ENCODE results near the gene SSTR5.
"Not testable (repeated sequence)": the region's sequence is repeated elsewhere in the genome, so short reads cannot be mapped to it uniquely, and the experiment has no call there.

The SSTR5 gene

DNA sequence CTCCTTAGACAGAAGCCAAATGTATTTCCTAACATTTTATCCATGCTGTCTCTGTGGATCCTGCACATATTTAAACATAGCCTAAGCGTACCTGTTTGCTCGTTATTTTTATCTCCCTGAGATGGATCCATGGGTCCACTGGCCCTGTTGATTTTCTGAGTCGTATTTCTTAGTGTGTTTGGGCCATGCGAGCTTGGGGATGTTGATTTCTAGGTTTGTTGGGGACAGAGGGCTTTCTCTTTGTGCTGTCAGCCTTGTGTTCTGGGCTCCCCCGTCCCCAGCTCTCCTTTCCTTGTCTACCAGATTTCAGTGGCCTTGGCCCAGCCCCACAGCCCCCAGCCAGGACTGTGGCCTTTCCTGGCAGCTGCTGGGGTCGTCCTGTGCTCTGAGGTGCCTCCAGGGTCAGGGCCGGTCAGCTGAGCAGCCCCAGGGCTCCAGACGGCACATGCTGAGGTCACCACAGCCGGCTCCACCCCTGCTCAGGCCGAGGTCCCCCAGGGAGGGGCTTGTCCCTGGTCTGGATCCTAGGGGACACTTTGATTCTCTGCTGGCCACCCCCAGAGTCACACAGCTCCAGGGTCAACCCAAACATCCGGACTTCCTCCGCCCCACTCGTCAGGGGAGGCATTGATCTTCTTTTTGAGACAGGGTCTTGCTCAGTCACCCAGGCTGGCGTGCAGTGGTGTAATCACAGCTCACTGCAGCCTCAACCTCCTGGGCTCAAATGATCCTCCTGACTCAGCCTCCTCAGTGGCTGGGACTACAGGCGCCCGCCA lies 4.4 kb downstream of the SSTR5 start:
- DNase-seq = no peak

- no peak for DNase-seq
These were observed 5.5 kb downstream of the SSTR5 start for GRCh38 chr16:1077877-1078578.

DNA sequence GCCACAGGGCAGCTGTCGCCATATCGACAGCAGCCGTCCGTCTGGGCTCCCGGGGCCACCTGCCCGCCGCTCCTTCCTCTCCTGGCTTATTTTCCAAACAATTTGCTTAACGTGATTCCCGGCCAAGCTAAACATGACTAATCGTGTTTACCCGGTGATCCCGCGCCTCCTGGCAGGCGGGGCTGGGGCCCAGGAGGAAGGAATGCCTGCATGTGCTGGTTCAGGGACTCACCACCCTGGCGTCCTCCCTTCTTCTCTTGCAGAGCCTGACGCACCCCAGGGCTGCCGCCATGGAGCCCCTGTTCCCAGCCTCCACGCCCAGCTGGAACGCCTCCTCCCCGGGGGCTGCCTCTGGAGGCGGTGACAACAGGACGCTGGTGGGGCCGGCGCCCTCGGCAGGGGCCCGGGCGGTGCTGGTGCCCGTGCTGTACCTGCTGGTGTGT lies 6.1 kb downstream of the SSTR5 start:
- DNase-seq = peak; percentile 36

DNA sequence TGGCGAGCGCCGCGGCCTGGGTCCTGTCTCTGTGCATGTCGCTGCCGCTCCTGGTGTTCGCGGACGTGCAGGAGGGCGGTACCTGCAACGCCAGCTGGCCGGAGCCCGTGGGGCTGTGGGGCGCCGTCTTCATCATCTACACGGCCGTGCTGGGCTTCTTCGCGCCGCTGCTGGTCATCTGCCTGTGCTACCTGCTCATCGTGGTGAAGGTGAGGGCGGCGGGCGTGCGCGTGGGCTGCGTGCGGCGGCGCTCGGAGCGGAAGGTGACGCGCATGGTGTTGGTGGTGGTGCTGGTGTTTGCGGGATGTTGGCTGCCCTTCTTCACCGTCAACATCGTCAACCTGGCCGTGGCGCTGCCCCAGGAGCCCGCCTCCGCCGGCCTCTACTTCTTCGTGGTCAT lies 6.8 kb downstream of the SSTR5 start:
- no peak for DNase-seq

DNA sequence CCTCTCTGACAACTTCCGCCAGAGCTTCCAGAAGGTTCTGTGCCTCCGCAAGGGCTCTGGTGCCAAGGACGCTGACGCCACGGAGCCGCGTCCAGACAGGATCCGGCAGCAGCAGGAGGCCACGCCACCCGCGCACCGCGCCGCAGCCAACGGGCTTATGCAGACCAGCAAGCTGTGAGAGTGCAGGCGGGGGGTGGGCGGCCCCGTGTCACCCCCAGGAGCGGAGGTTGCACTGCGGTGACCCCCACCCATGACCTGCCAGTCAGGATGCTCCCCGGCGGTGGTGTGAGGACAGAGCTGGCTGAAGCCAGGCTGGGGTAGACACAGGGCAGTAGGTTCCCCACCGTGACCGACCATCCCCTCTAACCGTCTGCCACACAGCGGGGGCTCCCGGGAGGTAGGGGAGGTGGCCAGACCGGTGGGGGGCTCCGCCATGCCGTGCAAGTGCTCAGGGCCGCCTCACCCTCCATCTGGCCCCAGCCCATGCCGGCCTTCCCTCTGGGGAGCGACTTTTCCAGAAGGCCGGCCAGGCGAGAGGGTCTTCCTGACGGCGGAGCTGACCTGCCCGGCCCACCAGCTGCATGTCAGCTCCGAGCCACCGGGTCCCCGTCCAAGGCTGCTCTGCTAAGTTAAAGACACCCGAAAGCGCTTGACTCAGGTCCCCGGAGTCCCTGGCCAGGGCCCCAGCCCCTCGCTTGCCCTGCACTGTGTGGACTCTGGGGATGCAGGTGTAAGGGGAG lies 7.4 kb downstream of the SSTR5 start:
- no peak for DNase-seq

DNA sequence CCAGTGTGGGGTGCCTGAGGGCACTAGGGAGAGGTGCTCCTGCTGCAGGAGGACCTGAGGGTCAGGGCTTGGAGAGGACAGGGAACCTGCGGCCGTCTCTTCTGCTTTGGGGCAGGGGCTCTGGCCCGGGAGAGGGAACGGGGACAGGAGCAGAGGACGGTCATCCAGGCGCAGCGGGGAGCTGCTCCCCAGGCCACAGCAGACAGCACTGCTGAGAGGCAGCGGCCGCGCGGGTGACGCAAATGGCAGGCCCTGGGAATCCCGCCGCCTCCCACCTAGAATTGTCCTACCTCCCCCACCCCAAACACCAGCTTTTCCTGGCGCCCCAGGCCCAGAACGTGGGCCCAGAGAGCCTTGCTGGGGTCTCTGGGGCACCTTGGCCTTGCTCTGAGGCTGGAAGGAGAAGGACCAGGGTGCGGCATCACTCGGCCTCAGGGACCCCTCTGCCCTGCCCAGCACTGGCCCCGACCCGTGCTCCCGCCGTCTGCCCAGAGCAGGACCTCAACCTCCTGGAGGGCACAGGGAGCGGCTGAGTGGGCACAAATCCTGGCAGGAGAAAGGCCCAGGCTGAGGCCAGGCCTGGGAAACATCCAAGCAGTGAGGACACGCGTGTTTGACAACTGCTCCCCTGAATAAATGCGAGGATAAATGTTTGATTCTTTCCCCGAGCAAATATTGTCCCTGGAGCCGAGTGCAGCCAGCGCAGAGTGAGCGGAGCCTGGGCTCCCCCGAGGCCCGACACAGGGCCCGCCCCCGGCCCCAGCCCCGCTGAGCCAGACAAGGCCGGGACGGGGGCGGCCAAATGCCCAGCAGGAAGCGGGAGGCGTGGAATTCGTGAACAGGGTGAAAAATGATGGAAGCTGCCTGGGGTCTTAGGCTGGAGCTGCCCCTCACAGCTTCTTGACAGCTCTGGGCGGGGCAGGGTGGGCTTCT lies 8.5 kb downstream of the SSTR5 start:
- DNase-seq = no peak

DNA sequence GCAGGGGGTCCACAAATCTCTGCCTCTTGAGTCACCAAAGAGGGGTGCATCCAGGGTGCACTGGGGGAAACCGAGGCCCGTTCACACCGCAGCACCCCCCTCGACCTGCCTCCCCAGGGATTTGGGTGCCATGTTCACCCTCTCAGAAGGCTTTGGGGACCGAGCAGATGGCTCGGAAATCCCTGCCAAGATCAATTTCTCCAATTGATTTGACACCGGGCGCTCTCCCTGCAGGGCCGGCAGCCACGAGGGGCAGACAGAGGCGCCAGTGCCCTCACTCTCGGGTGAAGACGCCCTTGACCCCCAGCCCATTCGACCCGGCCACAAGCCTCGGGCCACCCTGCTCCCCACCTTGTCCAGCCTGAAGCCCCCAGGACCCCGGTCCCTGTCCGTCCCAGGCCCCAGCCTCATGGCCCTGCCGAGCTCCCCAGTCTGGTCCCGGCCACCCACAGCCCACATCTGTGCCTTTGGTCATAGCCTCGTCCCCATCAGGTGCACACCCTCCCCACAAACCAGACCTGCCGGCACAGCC lies 9.3 kb downstream of the SSTR5 start:
- no peak for DNase-seq

- DNase-seq = no peak
These were observed 9.9 kb downstream of the SSTR5 start for GRCh38 chr16:1082266-1082951.

- DNase-seq = no peak
These were observed 10.6 kb downstream of the SSTR5 start for GRCh38 chr16:1082952-1083675.

- no peak for DNase-seq
These were observed 12.4 kb downstream of the SSTR5 start for GRCh38 chr16:1084971-1085370.

- DNase-seq = not testable (repeated sequence)
These were observed 13.9 kb downstream of the SSTR5 start for GRCh38 chr16:1086443-1086842.

- DNase-seq = no peak
These were observed 16.0 kb downstream of the SSTR5 start for GRCh38 chr16:1088295-1089170.

DNA sequence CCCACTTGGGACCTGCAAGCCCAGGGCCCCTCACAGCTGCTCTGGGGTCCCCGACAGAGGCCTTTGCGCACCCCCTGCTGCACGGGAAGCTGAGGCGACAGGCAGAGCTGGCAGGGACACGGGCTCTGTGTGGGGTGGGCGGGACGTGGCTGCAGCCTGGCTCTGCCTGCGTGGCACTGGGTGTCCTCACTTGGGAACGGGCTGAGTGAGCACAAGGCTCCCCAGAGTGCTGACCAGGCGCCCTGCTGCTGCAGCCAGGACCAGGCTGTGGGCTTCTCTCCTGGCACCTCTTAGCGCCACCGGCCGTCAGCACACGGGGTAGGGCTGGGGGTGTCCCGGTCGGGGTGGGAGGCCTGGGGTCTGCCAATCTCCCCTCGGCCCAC lies 16.9 kb downstream of the SSTR5 start:
- no peak for DNase-seq

DNA sequence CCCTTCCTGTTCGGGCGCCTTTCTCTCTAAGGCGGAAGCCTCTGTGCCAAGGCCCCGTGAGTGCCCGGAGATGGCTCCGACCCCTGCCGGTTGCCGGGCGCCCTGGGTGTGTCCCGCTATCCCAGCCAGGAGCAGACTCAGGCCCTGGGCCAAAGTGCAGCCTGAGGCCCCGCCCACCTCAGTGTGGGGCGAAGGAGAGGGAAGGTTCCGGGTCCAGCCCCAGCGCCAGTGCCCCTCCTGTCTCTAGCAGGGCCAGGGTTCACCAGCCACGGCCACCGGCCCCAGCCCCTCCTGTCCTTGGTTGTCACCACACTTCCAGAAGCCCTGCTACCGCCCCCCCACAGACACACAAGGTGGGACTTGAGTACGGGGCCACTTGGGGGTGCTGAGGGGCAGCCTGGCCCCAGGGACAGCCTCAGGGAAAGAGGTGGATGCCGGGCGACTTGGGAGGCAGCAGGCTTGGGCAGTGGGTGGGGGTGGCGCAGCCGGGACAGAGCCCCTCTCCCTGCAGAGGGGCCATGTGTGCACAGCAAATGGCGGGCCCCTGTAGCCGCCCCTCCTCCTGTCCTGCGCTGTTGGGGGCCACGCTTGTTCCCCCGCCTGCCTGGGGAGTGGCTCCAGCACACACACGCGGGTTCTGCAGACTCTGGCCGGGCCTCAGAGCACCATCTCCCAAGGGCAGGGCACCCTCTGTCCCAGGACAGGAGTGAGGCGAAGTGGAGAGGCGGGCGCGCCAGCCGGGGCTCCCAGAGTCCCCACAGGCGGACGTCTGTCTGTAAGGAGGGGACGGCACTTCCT lies 17.5 kb downstream of the SSTR5 start:
- DNase-seq = no peak

- no peak for DNase-seq
These were observed 18.4 kb downstream of the SSTR5 start for GRCh38 chr16:1090620-1091587.

DNA sequence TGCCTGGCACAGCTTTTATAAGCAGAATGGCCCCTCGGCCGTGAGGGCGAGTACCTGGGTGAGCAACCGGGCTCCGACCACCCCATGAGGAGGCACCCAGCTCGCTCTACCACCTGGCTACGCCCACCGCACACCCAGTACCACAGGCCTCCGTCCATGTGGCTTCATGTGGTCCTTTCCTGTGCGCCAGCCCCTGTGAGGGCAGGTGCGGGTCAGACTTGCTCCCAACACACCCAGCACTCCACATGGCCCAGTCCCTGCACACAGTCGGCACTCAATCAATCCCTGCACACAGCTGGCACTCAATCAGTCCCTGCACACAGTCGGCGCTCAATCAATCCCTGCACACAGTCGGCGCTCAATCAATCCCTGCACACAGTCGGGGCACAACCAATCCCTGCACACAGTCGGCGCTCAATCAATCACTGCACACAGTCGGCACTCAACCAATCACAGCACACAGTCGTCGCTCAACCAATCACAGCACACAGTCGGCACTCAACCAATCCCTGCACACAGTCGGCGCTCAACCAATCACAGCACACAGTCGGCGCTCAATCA lies 19.5 kb downstream of the SSTR5 start:
- no peak for DNase-seq

DNA sequence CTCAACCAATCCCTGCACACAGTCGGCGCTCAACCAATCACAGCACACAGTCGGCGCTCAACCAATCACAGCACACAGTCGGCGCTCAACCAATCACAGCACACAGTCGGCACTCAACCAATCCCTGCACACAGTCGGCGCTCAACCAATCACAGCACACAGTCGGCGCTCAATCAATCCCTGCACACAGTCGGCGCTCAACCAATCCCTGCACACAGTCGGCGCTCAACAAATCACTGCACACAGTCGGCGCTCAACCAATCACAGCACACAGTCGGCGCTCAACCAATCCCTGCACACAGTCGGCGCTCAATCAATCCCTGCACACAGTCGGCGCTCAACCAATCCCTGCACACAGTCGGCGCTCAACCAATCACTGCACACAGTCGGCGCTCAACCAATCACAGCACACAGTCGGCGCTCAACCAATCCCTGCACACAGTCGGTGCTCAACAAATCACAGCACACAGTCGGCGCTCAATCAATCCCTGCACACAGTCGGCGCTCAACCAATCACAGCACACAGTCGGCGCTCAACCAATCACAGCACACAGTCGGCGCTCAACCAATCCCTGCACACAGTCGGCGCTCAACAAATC lies 20.2 kb downstream of the SSTR5 start:
- not testable (repeated sequence) for DNase-seq

Measured in NCI-H748 treated with DMSO at 0.1 percent for 48 hours (cell line).